IMR-90 (cell line): Measurements from ENCODE around the gene APPL2.

ENCODE experiments used
- CEBPB ChIP-seq: IDR thresholded peaks from 2 replicates; pipeline ENCODE4 v1.6.1; 2012; ENCODE audit warnings: low read depth, low read length, improper control_type of control experiment
- CHD1 ChIP-seq: IDR thresholded peaks from 2 replicates; pipeline ENCODE4 v1.6.1; 2012; ENCODE audit warnings: low read depth, low read length, improper control_type of control experiment
- POLR2A ChIP-seq: IDR thresholded peaks from 2 replicates; pipeline ENCODE4 v1.6.1; 2012; ENCODE audit warnings: mild to moderate bottlenecking, low read depth, low read length
- RAD21 ChIP-seq: IDR thresholded peaks from 2 replicates; pipeline ENCODE4 v1.6.1; 2012; ENCODE audit warnings: low read length, improper control_type of control experiment
- TF ChIP-seq, protein P1 (sequence below): conservative IDR thresholded peaks from 2 replicates; pipeline ENCODE4 v1.5.1; 2012; ENCODE audit warnings: mild to moderate bottlenecking, low read depth, low read length, improper control_type of control experiment

DNA sequence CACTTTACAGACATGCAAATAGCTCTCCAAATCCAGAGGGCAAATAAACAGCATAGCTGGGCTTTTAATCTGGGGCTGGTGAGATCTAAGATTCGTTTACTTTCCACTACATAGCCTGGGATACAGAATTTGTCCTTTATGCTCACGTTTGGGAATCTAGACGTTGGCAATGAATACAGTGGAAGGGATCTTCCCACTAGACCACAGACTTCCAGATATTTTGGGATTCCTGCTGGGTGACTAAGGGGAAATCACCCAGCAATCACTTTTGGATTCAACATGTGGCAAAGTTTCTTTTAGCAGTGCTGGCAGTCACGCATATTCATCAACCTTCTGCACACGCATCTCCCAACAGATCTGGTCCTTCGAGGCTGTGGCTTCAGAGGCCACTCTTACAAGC is 23.5 kb downstream of the APPL2 start:
- TF ChIP-seq CHD1 = no peak
- TF ChIP-seq, protein P1, sequence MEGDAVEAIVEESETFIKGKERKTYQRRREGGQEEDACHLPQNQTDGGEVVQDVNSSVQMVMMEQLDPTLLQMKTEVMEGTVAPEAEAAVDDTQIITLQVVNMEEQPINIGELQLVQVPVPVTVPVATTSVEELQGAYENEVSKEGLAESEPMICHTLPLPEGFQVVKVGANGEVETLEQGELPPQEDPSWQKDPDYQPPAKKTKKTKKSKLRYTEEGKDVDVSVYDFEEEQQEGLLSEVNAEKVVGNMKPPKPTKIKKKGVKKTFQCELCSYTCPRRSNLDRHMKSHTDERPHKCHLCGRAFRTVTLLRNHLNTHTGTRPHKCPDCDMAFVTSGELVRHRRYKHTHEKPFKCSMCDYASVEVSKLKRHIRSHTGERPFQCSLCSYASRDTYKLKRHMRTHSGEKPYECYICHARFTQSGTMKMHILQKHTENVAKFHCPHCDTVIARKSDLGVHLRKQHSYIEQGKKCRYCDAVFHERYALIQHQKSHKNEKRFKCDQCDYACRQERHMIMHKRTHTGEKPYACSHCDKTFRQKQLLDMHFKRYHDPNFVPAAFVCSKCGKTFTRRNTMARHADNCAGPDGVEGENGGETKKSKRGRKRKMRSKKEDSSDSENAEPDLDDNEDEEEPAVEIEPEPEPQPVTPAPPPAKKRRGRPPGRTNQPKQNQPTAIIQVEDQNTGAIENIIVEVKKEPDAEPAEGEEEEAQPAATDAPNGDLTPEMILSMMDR = no peak
- TF ChIP-seq RAD21 = no peak
- TF ChIP-seq CEBPB = no peak
- no peak for TF ChIP-seq POLR2A
